Astrocyte of the cerebellum (primary cell): ENCODE measurements around the gene SCLT1.

Source experiments
- DNase-seq: peaks from one replicate; pipeline ENCODE4 v3.0.0-alpha.2; 2011; ENCODE audit warnings: low read depth
- H3K4me3 ChIP-seq: 2 replicates; pipeline ENCODE4 v1.5.1; 2011; ENCODE audit warnings: mild to moderate bottlenecking, low read depth, low read length, moderate library complexity
- in situ Hi-C: cut with HindIII; loops from 2 replicates; pipeline ENCODE4 v1.10.0; 2017; ENCODE audit warnings: low sequenced_read_pairs
- TF ChIP-seq, protein P1 (sequence below): IDR thresholded peaks from 2 replicates; pipeline ENCODE4 v1.5.1; 2012; ENCODE audit warnings: low read length, low read depth, moderate library complexity, mild to moderate bottlenecking; ENCODE audit errors: missing control alignments

SCLT1 gene

GRCh38 chr4:128866269-128866668 is 227.1 kb downstream of the SCLT1 start:
- TF ChIP-seq, protein P1, sequence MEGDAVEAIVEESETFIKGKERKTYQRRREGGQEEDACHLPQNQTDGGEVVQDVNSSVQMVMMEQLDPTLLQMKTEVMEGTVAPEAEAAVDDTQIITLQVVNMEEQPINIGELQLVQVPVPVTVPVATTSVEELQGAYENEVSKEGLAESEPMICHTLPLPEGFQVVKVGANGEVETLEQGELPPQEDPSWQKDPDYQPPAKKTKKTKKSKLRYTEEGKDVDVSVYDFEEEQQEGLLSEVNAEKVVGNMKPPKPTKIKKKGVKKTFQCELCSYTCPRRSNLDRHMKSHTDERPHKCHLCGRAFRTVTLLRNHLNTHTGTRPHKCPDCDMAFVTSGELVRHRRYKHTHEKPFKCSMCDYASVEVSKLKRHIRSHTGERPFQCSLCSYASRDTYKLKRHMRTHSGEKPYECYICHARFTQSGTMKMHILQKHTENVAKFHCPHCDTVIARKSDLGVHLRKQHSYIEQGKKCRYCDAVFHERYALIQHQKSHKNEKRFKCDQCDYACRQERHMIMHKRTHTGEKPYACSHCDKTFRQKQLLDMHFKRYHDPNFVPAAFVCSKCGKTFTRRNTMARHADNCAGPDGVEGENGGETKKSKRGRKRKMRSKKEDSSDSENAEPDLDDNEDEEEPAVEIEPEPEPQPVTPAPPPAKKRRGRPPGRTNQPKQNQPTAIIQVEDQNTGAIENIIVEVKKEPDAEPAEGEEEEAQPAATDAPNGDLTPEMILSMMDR = no peak
- DNase-seq = no peak
- in situ Hi-C loops = loop anchor here (25.0 kb wide), 1 partner anchor 404 kb away; no protein-coding TSS in a partner anchor
- no peak overlapping the region for H3K4me3 ChIP-seq

GRCh38 chr4:128865132-128865531 is 228.2 kb downstream of the SCLT1 start:
- H3K4me3 ChIP-seq = no peak overlapping the region
- TF ChIP-seq, protein P1 = no peak
- in situ Hi-C loops = loop anchor here (25.0 kb wide), 1 partner anchor 403 kb away; no protein-coding TSS in a partner anchor
- no peak for DNase-seq

DNA sequence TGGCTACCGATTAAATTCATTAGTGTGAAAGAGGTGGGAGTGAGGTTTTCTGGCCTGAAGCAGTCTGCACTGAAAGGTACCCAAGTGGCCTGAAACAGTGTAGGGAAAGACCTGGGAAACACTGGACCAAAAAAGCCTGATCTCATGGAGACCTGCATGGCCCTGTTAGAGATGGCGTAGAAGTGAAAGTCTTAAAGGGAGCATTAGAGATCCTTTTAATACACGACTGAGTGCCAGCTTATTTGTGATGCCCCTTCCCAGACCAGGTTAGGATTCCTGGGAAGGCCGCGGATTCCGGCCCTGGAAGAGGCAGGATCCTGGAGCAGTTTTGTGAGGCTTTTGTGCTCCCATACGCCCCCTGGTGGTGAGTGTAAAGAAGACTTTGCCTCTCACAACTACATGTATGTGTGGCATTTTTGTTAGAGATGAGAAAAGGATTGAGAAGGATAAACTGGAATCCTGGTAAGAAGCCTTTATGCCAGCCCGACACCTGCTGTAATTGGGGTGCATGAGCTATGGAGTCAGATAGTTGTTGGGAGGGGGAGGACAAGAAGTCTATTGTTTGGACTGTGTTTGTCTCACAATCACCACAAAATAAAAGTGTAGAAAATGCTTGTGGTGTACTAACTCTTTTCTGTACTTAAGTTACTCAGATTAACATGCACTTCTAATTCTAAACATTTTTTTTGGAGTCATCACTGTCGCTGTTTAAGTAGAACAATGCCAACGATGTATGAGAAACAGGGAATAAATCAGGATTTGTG is 229.8 kb downstream of the SCLT1 start:
- TF ChIP-seq, protein P1 = peak; percentile 82
- peak; percentile 60 for DNase-seq
- in situ Hi-C loops = loop anchor here (25.0 kb wide), 1 partner anchor 401 kb away; no protein-coding TSS in a partner anchor
- no peak overlapping the region for H3K4me3 ChIP-seq

- DNase-seq = no peak
- H3K4me3 ChIP-seq = no peak overlapping the region
- TF ChIP-seq, protein P1 = no peak
- in situ Hi-C loops = loop anchor here (25.0 kb wide), 1 partner anchor 400 kb away; no protein-coding TSS in a partner anchor
These were observed 230.6 kb downstream of the SCLT1 start for GRCh38 chr4:128862608-128863311.

DNA sequence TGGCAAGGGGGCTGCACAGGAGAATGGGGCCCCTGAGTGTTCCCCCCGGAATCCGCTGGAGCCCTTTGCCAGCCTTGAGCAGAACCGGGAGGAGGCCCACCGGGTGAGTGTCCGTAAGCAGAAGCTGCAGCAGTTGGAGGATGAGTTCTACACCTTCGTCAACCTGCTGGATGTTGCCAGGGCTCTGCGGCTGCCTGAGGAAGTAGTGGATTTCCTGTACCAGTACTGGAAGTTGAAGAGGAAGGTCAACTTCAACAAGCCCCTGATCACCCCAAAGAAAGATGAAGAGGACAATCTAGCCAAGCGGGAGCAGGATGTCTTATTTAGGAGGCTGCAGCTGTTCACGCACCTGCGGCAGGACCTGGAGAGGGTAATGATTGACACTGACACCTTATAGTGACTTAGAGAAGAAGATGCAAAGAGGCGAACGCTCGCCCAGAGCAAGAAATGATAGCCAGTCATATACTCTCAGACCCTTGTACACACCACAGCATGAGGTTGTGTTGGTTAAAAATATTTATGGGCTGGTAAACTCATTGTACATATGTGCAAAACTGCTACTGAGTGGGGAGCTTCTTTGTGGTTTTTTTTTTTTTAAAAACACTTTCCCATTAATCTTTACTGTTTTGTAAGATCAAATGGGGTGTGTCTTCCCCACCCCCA is 231.4 kb downstream of the SCLT1 start:
- no peak for DNase-seq
- TF ChIP-seq, protein P1 = no peak
- no peak overlapping the region for H3K4me3 ChIP-seq
- in situ Hi-C loops = loop anchor here (25.0 kb wide), 1 partner anchor 400 kb away; no protein-coding TSS in a partner anchor
